Effector CD4-positive, alpha-beta T cell (primary cell): Measurements from ENCODE around the gene RBFOX1.

Experiments used
- DNase-seq: peaks from one replicate; pipeline ENCODE4 v3.0.0-alpha.2; 2020

RBFOX1 gene

DNA sequence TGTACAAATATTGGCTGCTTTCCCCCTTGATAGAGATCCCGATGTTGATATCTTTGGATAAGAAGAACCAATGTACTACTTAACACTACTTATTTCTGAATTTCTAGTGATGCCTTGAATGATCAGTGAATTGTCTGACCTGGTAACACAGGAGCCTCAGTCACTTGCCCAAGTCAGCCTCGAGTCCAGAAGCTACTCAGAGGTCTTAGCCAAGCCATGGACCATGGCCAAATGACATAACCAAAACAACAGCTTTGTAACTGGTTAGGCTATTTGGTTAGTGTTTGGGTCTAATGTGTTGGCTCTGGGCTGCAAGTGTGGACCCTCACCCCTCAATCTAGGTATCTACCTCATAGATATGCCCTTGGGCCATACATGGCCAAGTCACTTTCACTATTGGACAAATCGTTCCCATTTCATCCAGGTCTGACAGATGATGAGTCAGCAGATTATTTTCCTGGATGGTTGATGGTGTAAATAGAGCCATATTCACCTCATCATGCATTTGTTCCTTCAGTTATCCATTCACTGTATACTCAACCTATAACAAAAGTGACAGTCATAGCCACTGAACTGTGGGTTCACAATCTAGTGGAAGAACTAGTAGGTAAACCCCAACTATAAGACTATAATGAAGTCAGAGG, 3.5 kb downstream of the RBFOX1 start:
- no peak for DNase-seq

DNA sequence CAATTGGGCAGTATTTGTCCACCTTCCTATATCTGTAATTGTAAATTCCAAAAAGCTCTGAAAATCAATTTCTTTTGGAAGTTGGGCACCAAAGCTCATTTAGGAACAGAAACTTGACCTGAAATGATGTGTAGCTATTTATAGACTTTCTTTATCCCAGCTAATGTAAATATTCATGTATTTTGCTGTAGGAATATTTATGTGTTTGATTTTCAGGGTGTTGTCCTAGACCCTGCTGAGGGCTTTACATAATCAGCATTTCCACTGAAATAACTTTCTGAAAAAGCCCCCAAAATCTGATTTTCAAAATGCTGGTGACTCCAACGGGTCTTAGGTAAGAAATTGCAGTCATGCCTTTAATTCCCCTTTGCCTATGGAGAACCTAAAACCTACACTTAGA, 4.1 kb downstream of the RBFOX1 start:
- DNase-seq: no peak

DNA sequence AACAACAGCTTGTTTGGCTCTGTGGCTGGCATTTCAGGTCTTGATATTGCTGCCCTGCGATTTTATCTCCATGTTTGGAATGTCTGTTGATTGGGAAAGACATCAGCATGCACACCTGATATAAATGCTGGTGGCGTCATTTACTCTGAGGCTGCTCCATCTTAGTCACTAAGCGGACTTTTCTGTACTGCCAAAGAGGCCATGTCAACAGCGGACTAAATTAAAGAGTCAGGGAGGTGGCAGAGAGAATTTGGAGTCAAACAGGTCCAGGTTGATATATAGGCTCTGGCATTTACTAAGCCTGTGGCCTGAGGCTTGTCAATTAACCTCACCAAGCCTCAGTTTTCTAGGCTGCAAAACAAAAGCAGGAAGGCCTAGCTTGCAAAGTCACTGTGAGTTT, 6.2 kb downstream of the RBFOX1 start:
- DNase-seq: no peak

- no peak for DNase-seq
These were observed 7.1 kb downstream of the RBFOX1 start for GRCh38 chr16:7339700-7340099.

DNA sequence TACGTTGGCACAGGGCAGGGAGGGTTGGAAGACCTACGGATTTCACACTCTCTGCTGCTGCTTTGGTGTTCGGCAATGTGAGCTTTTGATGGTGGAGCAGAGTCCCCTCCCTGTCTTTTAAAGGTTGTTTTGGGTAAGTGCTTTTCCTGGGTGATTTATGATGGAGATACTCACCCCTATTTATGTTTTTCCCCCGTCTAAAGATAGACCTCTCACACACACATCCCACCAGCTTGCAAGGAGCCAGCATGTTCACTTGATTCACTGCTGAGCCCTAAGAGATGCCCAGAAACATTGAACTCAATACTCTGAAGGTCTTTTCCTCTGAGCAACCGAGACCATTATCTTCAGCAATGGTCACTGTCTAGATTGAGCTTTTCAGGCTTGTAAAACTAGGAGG, 8.3 kb downstream of the RBFOX1 start:
- DNase-seq: no peak

DNA sequence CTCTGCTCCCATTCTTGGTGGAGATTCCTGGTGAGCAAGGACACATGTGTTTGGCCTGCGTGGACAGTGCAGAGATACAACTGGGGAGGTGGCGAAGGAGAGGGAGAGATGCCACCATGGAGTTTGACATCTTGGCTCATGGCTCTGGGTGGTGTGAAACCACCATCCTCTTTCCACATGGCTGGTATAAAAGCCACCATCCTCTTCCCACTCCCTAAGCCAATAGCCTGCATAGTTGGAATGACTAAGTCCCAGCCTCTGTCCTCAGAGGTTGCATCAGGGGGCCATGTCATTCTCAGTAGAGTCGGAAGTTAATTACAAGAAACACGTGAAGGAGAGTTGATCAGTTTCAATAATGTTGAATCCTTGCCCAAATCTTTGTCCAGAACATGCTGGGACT, 10.0 kb downstream of the RBFOX1 start:
- no peak for DNase-seq

- no peak for DNase-seq
These were observed 10.6 kb downstream of the RBFOX1 start for GRCh38 chr16:7343243-7343642.

GRCh38 chr16:7344830-7345780, 12.5 kb downstream of the RBFOX1 start:
- no peak for DNase-seq

GRCh38 chr16:7350806-7351205, 18.2 kb downstream of the RBFOX1 start:
- DNase-seq: no peak

GRCh38 chr16:7351610-7352510, 19.2 kb downstream of the RBFOX1 start:
- DNase-seq: no peak

DNA sequence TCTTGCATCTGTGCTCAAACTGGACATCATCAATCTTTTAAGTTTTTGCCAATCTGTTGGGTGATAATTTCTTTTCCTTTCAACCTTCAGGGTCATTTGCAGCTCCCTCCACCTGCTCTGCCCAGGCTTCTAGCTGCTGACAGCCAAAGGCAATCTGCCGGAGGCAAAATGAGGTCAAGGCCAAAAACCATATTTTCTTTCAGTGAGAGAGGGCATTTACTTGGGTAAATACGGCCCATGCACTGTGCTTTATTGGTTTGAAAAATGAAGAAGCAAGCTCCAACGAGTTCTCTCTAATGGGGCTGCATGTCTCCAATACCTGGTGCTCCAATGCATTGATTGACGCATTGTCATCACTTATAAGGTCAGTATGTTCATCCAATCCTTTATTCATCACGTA, 23.1 kb downstream of the RBFOX1 start:
- DNase-seq: no peak

- DNase-seq: no peak
These were observed 28.9 kb downstream of the RBFOX1 start for GRCh38 chr16:7361416-7362129.

- DNase-seq: no peak
These were observed 29.6 kb downstream of the RBFOX1 start for GRCh38 chr16:7362231-7362630.

- no peak for DNase-seq
These were observed 31.1 kb downstream of the RBFOX1 start for GRCh38 chr16:7363422-7364417.

GRCh38 chr16:7366041-7366440, 33.4 kb downstream of the RBFOX1 start:
- no peak for DNase-seq

- DNase-seq: no peak
These were observed 34.6 kb downstream of the RBFOX1 start for GRCh38 chr16:7366993-7367880.

DNA sequence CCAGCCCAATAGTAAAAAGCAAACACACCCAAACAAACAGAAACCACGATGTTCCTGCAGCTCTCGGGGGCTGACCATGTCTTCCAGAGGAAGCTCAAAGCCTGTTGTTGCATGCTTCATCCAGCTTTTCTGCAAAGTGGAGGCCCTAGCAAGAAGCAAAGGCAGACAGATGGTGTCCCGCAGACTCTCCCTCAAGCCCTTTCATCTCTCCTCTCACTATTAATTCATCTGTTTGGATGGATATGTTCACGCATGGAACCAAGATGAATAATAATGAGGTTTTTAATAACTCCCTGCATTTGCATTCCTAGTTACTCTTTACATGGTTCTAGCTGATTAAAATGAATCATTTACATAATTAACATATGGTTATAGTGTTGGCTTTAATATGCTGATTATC, 36.6 kb downstream of the RBFOX1 start:
- DNase-seq: no peak

GRCh38 chr16:7372095-7372494, 39.5 kb downstream of the RBFOX1 start:
- DNase-seq: no peak

DNA sequence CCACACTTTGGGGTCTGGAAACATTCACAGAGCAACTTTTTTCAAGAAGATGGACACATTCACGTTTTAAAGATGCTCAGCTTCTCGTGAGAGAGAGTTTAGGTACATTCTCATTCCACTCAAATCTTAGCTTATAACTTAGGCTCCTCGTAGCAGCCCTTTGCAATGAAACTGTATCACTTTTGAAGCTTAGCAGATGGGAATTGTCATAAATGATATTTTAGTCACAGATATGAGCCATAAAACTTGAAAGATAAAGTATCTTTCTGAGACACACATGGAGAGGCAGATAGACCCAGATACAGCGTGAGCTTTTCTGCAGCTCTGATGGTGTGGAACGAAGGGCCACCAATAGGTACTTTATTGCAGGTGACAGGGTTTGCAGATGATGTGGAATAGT, 41.1 kb downstream of the RBFOX1 start:
- no peak for DNase-seq

DNA sequence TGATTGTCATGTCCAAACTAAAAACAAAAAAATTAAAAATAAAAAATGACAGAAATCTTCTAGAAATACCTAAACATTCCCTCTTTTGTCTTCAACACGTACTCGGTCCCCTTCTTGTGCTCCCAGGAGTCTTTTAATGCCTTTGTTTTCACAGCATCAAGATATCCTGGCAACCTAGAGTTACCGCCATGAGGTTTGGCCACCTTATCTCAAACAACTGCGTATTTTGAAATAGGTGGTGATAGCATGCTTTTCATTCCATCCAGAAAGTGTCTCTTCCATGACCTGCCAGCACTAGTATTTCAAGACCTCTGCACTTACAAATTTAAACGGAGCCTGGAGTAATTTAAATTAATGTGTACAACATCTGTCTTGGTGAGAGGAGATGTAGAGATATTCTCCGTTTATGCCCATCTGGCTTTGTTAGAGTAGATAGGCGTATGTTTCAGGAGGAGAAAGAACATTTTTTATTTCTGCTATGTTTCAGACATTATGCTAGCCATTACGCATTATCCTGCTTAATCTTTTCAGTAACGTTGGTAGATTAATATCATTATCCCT, 42.0 kb downstream of the RBFOX1 start:
- no peak for DNase-seq
